Heart left ventricle (tissue), 16 donors: ENCODE results near the gene SIN3B. TPM values are rescaled to one million over a fixed set of nuclear protein-coding genes. Genes with fewer than 3 reads are reported as not detected.

Experiments
- ATAC-seq, 4 donors: fragments of 200-7000 bp; cut with Tn5 transposase; one replicate each; pipeline ENCODE4 v1.9.1; 2020 to 2022; ENCODE audit warnings: moderate library complexity in 4 of 4, mild to moderate bottlenecking in 3 of 4, moderate number of reproducible peaks in 1 of 4
- DNase-seq, 5 donors: peaks; one replicate each; pipeline ENCODE4 v3.0.0-alpha.2; 2020
- H3K27ac ChIP-seq, 12 donors: fragments of 200-600 bp; sonication (generic) in 4 of 12; one replicate each; pipeline versions ENCODE4 v1.5.0 to v1.8.0; 2016 to 2022; ENCODE audit warnings: mild to moderate bottlenecking in 2 of 12
- H3K27me3 ChIP-seq, 9 donors: fragments of 200-600 bp; sonication (generic) in 2 of 9; one replicate each; pipeline versions ENCODE4 v1.5.1 to v1.8.0; 2016 to 2022; ENCODE audit warnings: mild to moderate bottlenecking in 3 of 9
- H3K36me3 ChIP-seq, 9 donors: fragments of 200-600 bp; sonication (generic) in 2 of 9; one replicate each; pipeline versions ENCODE4 v1.5.0 to v1.8.0; 2018 to 2022; ENCODE audit warnings: mild to moderate bottlenecking in 2 of 9
- H3K4me1 ChIP-seq, 12 donors: fragments of 200-600 bp; sonication (generic) in 4 of 12; one replicate each; pipeline versions ENCODE4 v1.5.0 to v1.8.0; 2016 to 2022; ENCODE audit warnings: mild to moderate bottlenecking in 3 of 12
- H3K4me3 ChIP-seq, 12 donors: fragments of 200-600 bp; sonication (generic) in 4 of 12; one replicate each; pipeline versions ENCODE4 v1.5.0 to v1.8.0; 2017 to 2022; ENCODE audit warnings: mild to moderate bottlenecking in 9 of 12, moderate library complexity in 4 of 12
- H3K9me3 ChIP-seq, 12 donors: fragments of 200-600 bp; sonication (generic) in 4 of 12; one replicate each; pipeline versions ENCODE4 v1.5.0 to v1.8.0; 2016 to 2022; ENCODE audit warnings: mild to moderate bottlenecking in 1 of 12
- CTCF ChIP-seq, 12 donors: fragments of 200-600 bp; sonication (generic) in 4 of 12; IDR thresholded peaks; one replicate each; pipeline versions ENCODE4 v1.5.0 to v1.8.0; 2018 to 2022; ENCODE audit warnings: antibody characterized with exemption in 12 of 12, mild to moderate bottlenecking in 5 of 12
- POLR2A ChIP-seq, 2 donors: fragments of 450-650 bp; IDR thresholded peaks; one replicate each; pipeline ENCODE4 v1.6.1; 2017; ENCODE audit warnings: antibody characterized with exemption in 2 of 2, mild to moderate bottlenecking in 2 of 2, moderate library complexity in 2 of 2
- WGBS, 4 donors: extraction: QIAGEN DNeasy Blood & Tissue Kit in 2 of 4; methylation state at CpG; one replicate each; pipeline versions ENCODE4 v1.1.5 to v1.1.7; 2013 to 2018; 5-methylcytosine and 5-hydroxymethylcytosine counted together
- intact Hi-C, 10 donors: fragments of 100-400 bp; cut with DNase I; formaldehyde crosslinking; loops; one replicate each; pipeline versions ENCODE4 v1.11.1 to v1.14.2; 2022
- polyA plus RNA-seq, 2 donors: library from polyadenylated mRNA; stranded (reverse); fragments of 200-250 nt; gene quantifications; one replicate each; pipeline ENCODE4 v1.2.3, GENCODE V29; 2013
- total RNA-seq, 9 donors: library from RNA; depleted of rRNA in 2 of 9; stranded (reverse); fragments of >200 nt in 2 of 9; fragmentation: NEBNext Ultra II Directional in 3 of 9; extraction: Animal tissue kit (Norgen Biotek cat#: 25700) in 3 of 9; gene quantifications; one replicate each; pipeline versions ENCODE4 v1.1.0 to v1.2.4, GENCODE V29; 2016 to 2023
- donor health status: ischemic (EF 13 %, LVEDD 7.1; RV severe dilation, severe dysfunction).
- donor health status: healthy with polysubstance abuse.
- donor health status: DM: no; HTN: yes; CAD: no.
- donor health status: DM: no; HTN: no; CAD: no.
- donor health status: ischemic (EF 25% LVEDD 6.9; RV normal size, moderate dysfunction).
- donor health status: ischemic (EF 25% LVEDD 5.7; RV mildly dilated, moderate dysfunction).
- donor health status: healthy.
- donor health status: DM: yes; HTN: yes; CAD: no.
- donor health status: ischemic (EF 35%, LVEDD 5.7; RV mildly dilated, moderate dysfunction).
- donor health status: nonischemic (EF 11% LVEDD 7.7; RV severe dilation, severe dysfunction).
- donor health status: DM: yes; HTN: yes; CAD: no.
- donor health status: PGD.
- donor health status: ischemic (EF 29% LVEDD 5.4; RV normal size, mild dysfunction).
- donor health status: nonischemic (EF 23%, LVEDD 6.1; RV moderate dilation, normal function).

Gene SIN3B
- total and polyA plus RNA-seq, 11 donors = 15.2 to 36.6 (median 24.6) TPM

GRCh38 chr19:16824658-16825311 is 4.4 kb upstream of the SIN3B start:
- DNase-seq (no peak), ATAC-seq (peak in 1 of 4 donors; percentile 37)
- peak overlapping the region in 10 of 12 donors; percentile 19 to 58 (median 46) for H3K4me3 ChIP-seq
- H3K27me3 ChIP-seq = no peaks in the 10 kb centered on the region
- 25 to 33% (median 31%) methylated on average over 11 of the region's 11 CpGs for WGBS, 4 donors
- TF ChIP-seq POLR2A (IDR thresholded peaks at IDR 0.05) = no peak
- peak in 3 of 12 donors; percentile 17 to 20 (median 19) for TF ChIP-seq CTCF (IDR thresholded peaks at IDR 0.05)
- intact Hi-C loops = loop anchor here in 3 of 10 donors (5.0 kb wide), 2 partner anchors 52 to 73 kb away; no protein-coding TSS in a partner anchor
- peak overlapping the region in 11 of 12 donors; percentile 5 to 84 (median 62) for H3K27ac ChIP-seq
- H3K36me3 ChIP-seq = no peaks in the 10 kb centered on the region
- H3K4me1 ChIP-seq = peaks cover 0 to 26% (median 17%) of the 10 kb centered on the region in 12 donors
- H3K9me3 ChIP-seq = no peaks in the 10 kb centered on the region

- intact Hi-C loops = loop anchor here in 3 of 10 donors (5.0 kb wide), 2 partner anchors 53 to 72 kb away; no protein-coding TSS in a partner anchor
- TF ChIP-seq POLR2A (IDR thresholded peaks at IDR 0.05) = no peak
- TF ChIP-seq CTCF (IDR thresholded peaks at IDR 0.05) = no peak
- H3K4me1 ChIP-seq = peaks cover 0 to 33% (median 22%) of the 10 kb centered on the region in 12 donors
- H3K27ac ChIP-seq = peak overlapping the region in 11 of 12 donors; percentile 5 to 84 (median 62)
- peak; percentile 66 to 83 (median 75) for ATAC-seq
- no peaks in the 10 kb centered on the region for H3K27me3 ChIP-seq
- no peaks in the 10 kb centered on the region for H3K36me3 ChIP-seq
- DNase-seq = peak in 4 of 5 donors; percentile 60 to 76 (median 68)
- H3K4me3 ChIP-seq = peak overlapping the region in 10 of 12 donors; percentile 19 to 58 (median 46)
- WGBS, 4 donors = 9 to 18% (median 16%) methylated on average over 13 of the region's 13 CpGs
- H3K9me3 ChIP-seq = no peaks in the 10 kb centered on the region
Measured at GRCh38 chr19:16825312-16826052, 3.7 kb upstream of the SIN3B start.

- ATAC-seq (peak in 2 of 4 donors; percentile 2 to 7), DNase-seq (no peak)
- peak overlapping the region; percentile 34 to 91 (median 75) for H3K27ac ChIP-seq
- peak overlapping the region; percentile 61 to 99 (median 78) for H3K4me3 ChIP-seq
- H3K9me3 ChIP-seq = no peaks in the 10 kb centered on the region
- TF ChIP-seq POLR2A (IDR thresholded peaks at IDR 0.05) = no peak
- H3K4me1 ChIP-seq = peaks cover 0 to 41% (median 20%) of the 10 kb centered on the region in 12 donors
- no peaks in the 10 kb centered on the region for H3K27me3 ChIP-seq
- intact Hi-C loops = loop anchor here in 4 of 10 donors (5.0 to 10.0 kb wide), 4 partner anchors 58 to 217 kb away; no protein-coding TSS in a partner anchor
- H3K36me3 ChIP-seq = peaks cover 0 to 42% (median 39%) of the 10 kb centered on the region in 9 donors
- WGBS, 4 donors = 15 to 18% (median 16%) methylated on average over 10 to 13 of the region's 13 CpGs
Measured at GRCh38 chr19:16829822-16830289, 658 bp downstream of the SIN3B start.

GRCh38 chr19:16830679-16831078 is 1.5 kb downstream of the SIN3B start:
- TF ChIP-seq POLR2A (IDR thresholded peaks at IDR 0.05) (no peak), CTCF (IDR thresholded peaks at IDR 0.05) (no peak)

More at GRCh38 chr19:16830679-16831078, 1.5 kb downstream of the SIN3B start:
- ATAC-seq (no peak), DNase-seq (no peak)
- WGBS, 4 donors = 56 to 68% (median 64%) methylated on average over 3 of the region's 3 CpGs
- peak overlapping the region in 5 of 12 donors; percentile 67 to 91 (median 78) for H3K27ac ChIP-seq
- H3K27me3 ChIP-seq = no peaks in the 10 kb centered on the region
- H3K9me3 ChIP-seq = no peaks in the 10 kb centered on the region
- intact Hi-C loops = loop anchor here in 2 of 10 donors (5.0 to 10.0 kb wide), 2 partner anchors 64 to 217 kb away; no protein-coding TSS in a partner anchor
- peaks cover 0 to 33% (median 15%) of the 10 kb centered on the region in 12 donors for H3K4me1 ChIP-seq
- peaks cover 0 to 50% (median 46%) of the 10 kb centered on the region in 9 donors for H3K36me3 ChIP-seq
- H3K4me3 ChIP-seq = peak overlapping the region in 4 of 12 donors; percentile 73 to 95 (median 74)
